Measurements from ENCODE around the gene POC1A.
A peak's percentile ranks its signal among the peaks of the same experiment; 100 is the strongest.

Gene POC1A

GRCh38 chr3:52147804-52148203 is 6.4 kb downstream of the POC1A start:
- FAIRE-seq (no peak), DNase-seq (ENCODE audit: insufficient read length) (no peak)
- TF ChIP-seq POLR2AphosphoS5 (IDR thresholded peaks at IDR 0.05; ENCODE audit: low read depth, low read length), result no peak
- no peak for TF ChIP-seq POLR2A (IDR thresholded peaks at IDR 0.05; ENCODE audit: low read depth, low read length)
- TF ChIP-seq TAF1 (IDR thresholded peaks at IDR 0.05; ENCODE audit: borderline replicate concordance, low read depth, low read length), result no peak

GRCh38 chr3:52146811-52147210 is 7.4 kb downstream of the POC1A start:
- FAIRE-seq (no peak), DNase-seq (ENCODE audit: insufficient read length) (no peak)
- TF ChIP-seq POLR2AphosphoS5 (IDR thresholded peaks at IDR 0.05; ENCODE audit: low read depth, low read length) (no peak), POLR2A (IDR thresholded peaks at IDR 0.05; ENCODE audit: low read depth, low read length) (no peak), TAF1 (IDR thresholded peaks at IDR 0.05; ENCODE audit: borderline replicate concordance, low read depth, low read length) (no peak)

GRCh38 chr3:52146189-52146588 is 8.0 kb downstream of the POC1A start:
- TF ChIP-seq POLR2A (IDR thresholded peaks at IDR 0.05; ENCODE audit: low read depth, low read length) (no peak), POLR2AphosphoS5 (IDR thresholded peaks at IDR 0.05; ENCODE audit: low read depth, low read length) (no peak), TAF1 (IDR thresholded peaks at IDR 0.05; ENCODE audit: borderline replicate concordance, low read depth, low read length) (no peak)
- no peak for DNase-seq (ENCODE audit: insufficient read length)
- FAIRE-seq, result no peak

- DNase-seq (ENCODE audit: insufficient read length) (no peak), FAIRE-seq (no peak)
- TF ChIP-seq POLR2AphosphoS5 (IDR thresholded peaks at IDR 0.05; ENCODE audit: low read depth, low read length) (no peak), POLR2A (IDR thresholded peaks at IDR 0.05; ENCODE audit: low read depth, low read length) (no peak), TAF1 (IDR thresholded peaks at IDR 0.05; ENCODE audit: borderline replicate concordance, low read depth, low read length) (no peak)
These were observed 8.5 kb downstream of the POC1A start for GRCh38 chr3:52145736-52146110.

DNA sequence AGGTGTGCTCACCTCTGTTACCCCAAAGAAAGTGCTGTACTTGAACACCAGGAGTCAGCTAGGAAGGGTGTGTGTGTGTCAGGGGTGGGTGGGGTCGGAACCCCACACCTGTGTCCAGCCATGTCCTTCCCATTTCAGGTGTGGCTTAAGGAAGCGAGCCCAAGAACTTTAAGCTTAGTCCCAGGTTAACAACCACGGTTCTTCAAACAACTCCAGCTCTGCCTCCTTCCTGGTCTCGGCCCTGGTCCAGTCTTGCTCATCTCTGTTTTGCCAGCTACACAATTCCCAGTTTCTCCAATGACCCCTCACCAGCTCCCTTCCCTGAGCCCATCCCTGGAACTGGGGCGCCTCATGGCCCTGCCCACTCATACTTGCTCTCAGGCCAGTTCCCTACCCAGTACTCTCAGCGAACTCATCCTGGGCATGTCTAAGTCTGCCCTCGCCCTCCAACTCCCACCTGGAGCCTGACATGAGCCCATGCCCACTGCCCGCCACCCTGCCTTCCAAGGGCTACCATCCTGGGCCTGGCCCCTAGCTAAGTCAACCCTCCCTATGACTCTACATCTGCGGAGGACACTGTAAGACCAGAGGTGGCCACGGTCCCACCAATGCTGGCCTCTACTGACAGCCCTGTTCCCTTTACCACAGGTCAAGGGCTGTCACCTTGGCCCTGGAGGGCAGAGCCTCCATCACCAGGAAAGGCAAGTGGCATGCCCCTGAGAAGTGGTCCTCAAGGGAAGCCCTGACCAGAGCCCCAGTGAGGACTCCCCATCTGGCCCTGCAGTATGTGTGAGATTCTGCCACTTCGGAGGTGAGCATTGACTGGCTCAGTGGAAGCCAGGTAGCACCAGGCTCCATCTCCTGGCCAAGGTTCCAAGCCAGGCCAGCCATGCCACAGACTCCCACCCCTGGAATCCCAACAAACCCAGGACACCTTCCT is 9.2 kb downstream of the POC1A start:
- TF ChIP-seq POLR2AphosphoS5 (IDR thresholded peaks at IDR 0.05; ENCODE audit: low read depth, low read length), result no peak
- TF ChIP-seq TAF1 (IDR thresholded peaks at IDR 0.05; ENCODE audit: borderline replicate concordance, low read depth, low read length), result no peak
- TF ChIP-seq POLR2A (IDR thresholded peaks at IDR 0.05; ENCODE audit: low read depth, low read length), result no peak
- FAIRE-seq (no peak), DNase-seq (ENCODE audit: insufficient read length) (no peak)

- DNase-seq (ENCODE audit: insufficient read length) (peak; percentile 91), FAIRE-seq (peak; percentile 97)
- TF ChIP-seq POLR2A (IDR thresholded peaks at IDR 0.05; ENCODE audit: low read depth, low read length) (no peak), POLR2AphosphoS5 (IDR thresholded peaks at IDR 0.05; ENCODE audit: low read depth, low read length) (no peak), TAF1 (IDR thresholded peaks at IDR 0.05; ENCODE audit: borderline replicate concordance, low read depth, low read length) (no peak)
These were observed 10.0 kb downstream of the POC1A start for GRCh38 chr3:52144034-52144795.

DNA sequence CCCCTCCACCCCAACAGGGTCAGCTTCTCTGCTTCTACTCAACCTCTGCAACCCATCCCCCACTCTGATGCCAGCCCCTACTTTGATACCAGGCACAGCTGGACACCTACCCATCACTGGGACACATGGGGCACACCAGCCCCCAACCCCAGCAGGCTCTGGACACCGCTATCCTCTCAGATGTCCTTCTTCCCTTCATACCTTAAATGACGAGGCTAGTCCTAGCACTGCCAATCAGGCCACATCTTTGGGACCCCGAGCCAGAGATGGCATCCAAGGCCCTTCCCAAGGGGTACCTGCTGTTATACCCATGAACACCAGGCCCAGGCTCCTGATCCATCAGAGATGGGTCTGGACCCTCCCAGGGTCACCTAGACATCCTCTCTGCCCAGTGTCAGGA is 10.6 kb downstream of the POC1A start:
- FAIRE-seq, result no peak
- TF ChIP-seq TAF1 (IDR thresholded peaks at IDR 0.05; ENCODE audit: borderline replicate concordance, low read depth, low read length) (no peak), POLR2A (IDR thresholded peaks at IDR 0.05; ENCODE audit: low read depth, low read length) (no peak), POLR2AphosphoS5 (IDR thresholded peaks at IDR 0.05; ENCODE audit: low read depth, low read length) (no peak)
- no peak for DNase-seq (ENCODE audit: insufficient read length)

DNA sequence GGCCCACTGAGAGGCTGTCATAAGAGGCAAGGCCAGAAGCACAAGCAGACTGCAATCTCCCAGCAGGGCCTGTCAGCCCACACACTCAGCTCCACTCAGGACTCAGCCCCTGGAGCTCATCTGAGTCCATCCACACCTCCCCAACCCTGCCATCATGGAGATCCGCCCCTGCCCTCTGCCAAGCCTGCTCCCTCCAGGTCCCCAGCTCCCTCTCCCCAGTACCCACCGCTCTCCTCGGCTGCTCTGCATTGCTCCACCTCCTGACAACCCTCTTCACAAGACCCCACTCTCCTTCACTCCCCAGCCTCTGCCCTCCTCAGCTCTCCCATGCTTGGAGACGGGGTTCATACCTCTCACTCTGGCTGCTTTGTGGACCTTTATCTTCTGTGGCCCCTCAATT is 11.1 kb downstream of the POC1A start:
- no peak for DNase-seq (ENCODE audit: insufficient read length)
- no peak for FAIRE-seq
- TF ChIP-seq TAF1 (IDR thresholded peaks at IDR 0.05; ENCODE audit: borderline replicate concordance, low read depth, low read length) (no peak), POLR2A (IDR thresholded peaks at IDR 0.05; ENCODE audit: low read depth, low read length) (no peak), POLR2AphosphoS5 (IDR thresholded peaks at IDR 0.05; ENCODE audit: low read depth, low read length) (no peak)

GRCh38 chr3:52141751-52142150 is 12.5 kb downstream of the POC1A start:
- DNase-seq (ENCODE audit: insufficient read length) (no peak), FAIRE-seq (no peak)
- TF ChIP-seq POLR2AphosphoS5 (IDR thresholded peaks at IDR 0.05; ENCODE audit: low read depth, low read length), result no peak
- no peak for TF ChIP-seq POLR2A (IDR thresholded peaks at IDR 0.05; ENCODE audit: low read depth, low read length)
- no peak for TF ChIP-seq TAF1 (IDR thresholded peaks at IDR 0.05; ENCODE audit: borderline replicate concordance, low read depth, low read length)

DNA sequence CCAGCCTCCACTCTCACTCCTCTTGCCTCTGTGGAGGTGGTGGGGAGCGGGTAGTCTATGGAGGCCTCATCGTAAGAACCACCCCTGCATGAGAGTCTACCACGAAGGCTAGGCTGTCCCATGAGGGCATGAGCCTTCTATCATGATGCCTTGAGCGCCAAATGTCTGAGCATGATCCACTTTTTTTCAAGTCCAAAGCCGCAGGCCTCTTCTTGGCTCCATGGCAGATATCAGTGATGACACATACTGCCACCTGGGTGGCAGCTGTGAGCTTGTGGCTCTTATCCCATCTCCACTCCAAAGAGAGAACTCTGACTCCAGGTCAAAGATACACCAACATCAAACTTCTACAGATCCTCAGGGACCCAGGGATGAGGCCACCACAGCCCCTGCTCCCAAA is 13.5 kb downstream of the POC1A start:
- no peak for TF ChIP-seq TAF1 (IDR thresholded peaks at IDR 0.05; ENCODE audit: borderline replicate concordance, low read depth, low read length)
- no peak for DNase-seq (ENCODE audit: insufficient read length)

GRCh38 chr3:52140000-52140399 is 14.2 kb downstream of the POC1A start:
- no peak for TF ChIP-seq TAF1 (IDR thresholded peaks at IDR 0.05; ENCODE audit: borderline replicate concordance, low read depth, low read length)
- no peak for TF ChIP-seq POLR2AphosphoS5 (IDR thresholded peaks at IDR 0.05; ENCODE audit: low read depth, low read length)
- no peak for TF ChIP-seq POLR2A (IDR thresholded peaks at IDR 0.05; ENCODE audit: low read depth, low read length)
- DNase-seq (ENCODE audit: insufficient read length), result no peak
- no peak for FAIRE-seq

More for the DNA sequence above, 13.5 kb downstream of the POC1A start:
- FAIRE-seq, result no peak

DNA sequence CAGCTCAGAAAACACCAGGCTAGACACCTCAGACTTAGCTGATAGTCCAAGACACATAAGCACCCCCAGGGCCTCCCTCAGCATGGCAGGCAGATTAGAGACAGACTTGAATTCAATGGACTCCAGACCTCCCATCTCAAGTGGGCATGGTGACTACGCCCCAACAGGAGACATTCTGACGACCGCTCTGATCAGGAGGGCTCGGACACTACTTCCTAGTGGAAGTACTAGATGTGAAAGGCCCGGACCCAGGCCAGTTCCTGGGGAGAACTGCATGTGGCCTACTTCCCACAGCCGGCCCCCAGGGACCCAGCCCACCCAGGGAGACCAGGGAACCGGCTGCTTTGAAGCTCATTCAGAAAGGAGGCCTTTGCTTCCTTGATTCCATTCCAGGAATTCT is 16.9 kb downstream of the POC1A start:
- FAIRE-seq, result no peak
- TF ChIP-seq POLR2AphosphoS5 (IDR thresholded peaks at IDR 0.05; ENCODE audit: low read depth, low read length) (no peak), TAF1 (IDR thresholded peaks at IDR 0.05; ENCODE audit: borderline replicate concordance, low read depth, low read length) (no peak), POLR2A (IDR thresholded peaks at IDR 0.05; ENCODE audit: low read depth, low read length) (no peak)
- no peak for DNase-seq (ENCODE audit: insufficient read length)

All from GM12892 (cell line).